ENCODE results near the gene OR2AG2.

DNA sequence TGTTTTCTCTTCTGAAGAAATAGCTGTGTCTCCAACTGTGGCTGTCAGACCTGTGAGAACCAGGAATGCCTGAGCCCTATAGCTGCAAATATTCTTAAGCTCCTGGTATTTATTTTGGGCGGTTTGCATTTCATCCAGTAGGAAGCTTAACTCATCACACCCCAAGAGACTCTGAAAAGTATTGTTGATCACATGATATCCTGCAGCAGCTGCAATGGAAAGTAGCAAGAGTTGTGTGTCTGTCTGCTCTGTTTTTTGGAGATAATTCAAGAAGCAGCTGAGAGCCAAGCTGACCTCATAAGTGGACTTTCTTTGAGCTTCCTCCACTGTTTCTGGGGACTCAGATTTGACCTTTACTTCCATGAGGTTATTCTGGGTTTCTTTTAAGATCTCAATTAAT lies 52.2 kb downstream of the OR2AG2 start:
- TF ChIP-seq, protein P1, sequence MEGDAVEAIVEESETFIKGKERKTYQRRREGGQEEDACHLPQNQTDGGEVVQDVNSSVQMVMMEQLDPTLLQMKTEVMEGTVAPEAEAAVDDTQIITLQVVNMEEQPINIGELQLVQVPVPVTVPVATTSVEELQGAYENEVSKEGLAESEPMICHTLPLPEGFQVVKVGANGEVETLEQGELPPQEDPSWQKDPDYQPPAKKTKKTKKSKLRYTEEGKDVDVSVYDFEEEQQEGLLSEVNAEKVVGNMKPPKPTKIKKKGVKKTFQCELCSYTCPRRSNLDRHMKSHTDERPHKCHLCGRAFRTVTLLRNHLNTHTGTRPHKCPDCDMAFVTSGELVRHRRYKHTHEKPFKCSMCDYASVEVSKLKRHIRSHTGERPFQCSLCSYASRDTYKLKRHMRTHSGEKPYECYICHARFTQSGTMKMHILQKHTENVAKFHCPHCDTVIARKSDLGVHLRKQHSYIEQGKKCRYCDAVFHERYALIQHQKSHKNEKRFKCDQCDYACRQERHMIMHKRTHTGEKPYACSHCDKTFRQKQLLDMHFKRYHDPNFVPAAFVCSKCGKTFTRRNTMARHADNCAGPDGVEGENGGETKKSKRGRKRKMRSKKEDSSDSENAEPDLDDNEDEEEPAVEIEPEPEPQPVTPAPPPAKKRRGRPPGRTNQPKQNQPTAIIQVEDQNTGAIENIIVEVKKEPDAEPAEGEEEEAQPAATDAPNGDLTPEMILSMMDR (IDR thresholded peaks at IDR 0.05) = no peak
- TF ChIP-seq POLR2A (IDR thresholded peaks at IDR 0.05) = no peak

Measured in sigmoid colon (tissue), 3 donors.